GM19463 (cell line): ENCODE results near the gene PARN.
"Not testable (repeated sequence)": the region's sequence is repeated elsewhere in the genome, so short reads cannot be mapped to it uniquely, and the experiment has no call there.

Experiments
- ATAC-seq: cut with Tn5 transposase; IDR thresholded peaks from one replicate; pipeline ENCODE4 v1.9.1; 2021; ENCODE audit warnings: mild to moderate bottlenecking, moderate library complexity; ENCODE audit not compliant: unreplicated experiment

PARN gene

DNA sequence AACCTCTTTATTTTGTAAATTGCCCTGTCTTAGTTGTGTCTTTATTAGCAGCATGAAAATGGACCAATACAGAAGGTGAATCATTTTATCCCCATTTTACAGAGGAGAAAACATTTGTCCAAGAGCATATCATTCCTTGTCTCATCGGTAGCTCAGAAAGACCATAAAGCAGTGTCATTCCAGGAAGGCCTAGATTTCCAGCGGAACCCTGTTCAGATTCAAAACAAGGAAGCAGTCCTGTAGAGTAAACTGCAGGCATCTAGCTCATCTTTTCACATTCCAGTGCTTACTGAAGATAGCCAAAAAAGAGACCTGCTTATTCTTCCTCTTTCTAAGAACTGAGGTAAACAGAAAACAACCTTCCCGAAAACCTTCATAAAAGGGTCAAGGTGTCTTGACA is 54.0 kb downstream of the PARN start:
- ATAC-seq: no peak

DNA sequence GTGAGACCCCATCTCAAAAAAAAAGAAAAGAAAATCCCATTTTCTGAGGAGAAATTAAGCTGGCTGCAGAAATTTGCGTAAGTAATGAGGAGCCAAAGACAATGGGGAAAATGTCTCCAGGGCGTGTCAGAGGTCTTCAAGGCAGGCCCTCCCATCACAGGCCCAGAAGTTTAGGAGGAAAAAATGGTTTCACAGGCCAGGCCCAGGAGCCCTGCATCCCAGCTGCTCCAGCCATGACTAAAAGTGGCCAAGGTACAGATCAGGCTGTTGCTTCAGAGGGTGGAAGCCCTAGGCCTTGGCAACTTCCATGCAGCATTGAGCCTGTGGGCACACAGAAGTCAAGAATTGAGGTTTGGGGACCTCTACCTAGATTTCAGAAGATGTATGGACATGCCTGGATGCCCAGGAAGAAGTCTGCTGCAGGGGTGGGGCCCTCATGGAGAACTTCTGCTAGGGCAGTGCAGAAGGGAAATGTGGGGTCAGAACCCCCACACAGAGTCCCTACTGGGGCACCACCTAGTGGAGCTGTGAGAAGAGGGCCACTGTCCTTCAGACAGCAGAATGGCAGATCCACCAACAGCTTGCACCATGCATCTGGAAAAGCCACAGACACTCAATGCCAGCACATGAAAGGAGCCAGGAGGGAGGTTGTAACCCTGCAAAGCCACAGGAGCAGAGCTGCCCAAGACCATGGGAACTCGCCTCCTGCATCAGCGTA is 55.2 kb downstream of the PARN start:
- ATAC-seq: not testable (repeated sequence)

DNA sequence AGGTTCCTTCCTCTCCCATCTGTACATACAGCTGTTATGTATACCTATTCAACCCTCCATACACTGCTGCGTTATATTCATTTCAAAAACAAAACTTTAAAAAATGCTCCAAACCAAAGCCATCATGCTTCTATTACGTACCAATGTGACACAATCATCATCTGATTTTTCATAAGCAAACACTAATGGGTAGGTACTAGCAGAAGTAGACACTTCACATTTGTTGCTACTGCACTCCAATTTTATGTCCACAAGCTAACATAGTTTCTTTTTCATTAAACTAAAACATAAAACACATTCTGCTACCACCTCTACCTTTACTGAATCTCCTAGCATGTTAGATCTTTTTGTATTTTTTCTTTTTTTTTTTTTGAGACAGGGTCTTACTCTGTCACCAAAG is 57.5 kb downstream of the PARN start:
- ATAC-seq: no peak

DNA sequence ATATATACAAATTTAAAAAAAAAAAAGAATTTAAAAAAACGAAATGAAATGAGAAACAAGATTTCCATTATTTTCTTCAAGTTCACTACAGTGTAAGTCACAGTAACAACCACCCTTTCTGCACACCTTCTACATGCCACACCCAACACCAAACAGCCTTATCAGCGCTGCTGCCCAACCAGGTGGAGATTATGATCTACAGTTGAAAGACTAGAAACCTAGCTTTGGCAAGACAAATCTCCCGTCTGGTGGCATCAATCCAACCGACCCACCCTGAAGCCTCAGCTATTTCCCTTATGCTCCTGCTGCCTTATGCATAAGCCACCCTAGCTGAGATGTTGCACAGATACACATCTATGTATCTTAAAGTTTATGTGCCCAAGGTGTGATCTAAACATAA is 60.8 kb downstream of the PARN start:
- no peak for ATAC-seq

DNA sequence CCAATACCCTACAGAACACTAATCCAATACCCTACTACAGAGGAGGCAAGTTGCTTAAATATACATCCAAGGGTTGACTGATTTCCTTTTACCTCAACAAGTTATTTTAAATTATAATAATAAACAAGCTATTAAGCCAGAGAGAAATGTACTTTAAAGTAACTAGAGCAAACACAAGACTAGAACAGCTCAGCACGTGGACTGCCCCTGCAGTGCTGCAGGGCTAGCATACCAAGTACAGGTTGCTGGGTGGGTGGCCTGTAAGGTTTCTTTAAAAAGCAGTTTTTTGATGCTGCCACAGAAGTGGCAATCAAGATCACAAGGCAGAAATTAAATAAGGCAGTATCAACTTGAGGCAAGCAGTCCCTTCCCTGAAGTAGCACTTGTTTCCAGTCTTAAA is 63.5 kb downstream of the PARN start:
- ATAC-seq: no peak

DNA sequence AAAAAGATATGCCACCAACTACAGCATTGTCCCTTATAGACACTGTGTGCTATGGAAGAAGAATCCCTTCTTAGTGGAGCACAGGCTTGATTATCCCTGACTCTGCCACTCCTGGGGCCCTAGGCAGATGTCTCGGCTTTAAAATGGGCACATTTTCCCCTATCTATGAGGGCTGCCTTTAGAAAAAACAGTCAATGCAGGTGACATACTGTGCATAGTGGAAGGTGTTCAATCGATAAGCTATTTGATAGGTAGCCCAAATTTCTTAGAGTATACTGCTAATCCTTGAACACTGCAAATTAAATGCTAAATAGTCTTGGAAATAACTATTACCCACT is 64.4 kb downstream of the PARN start:
- no peak for ATAC-seq

DNA sequence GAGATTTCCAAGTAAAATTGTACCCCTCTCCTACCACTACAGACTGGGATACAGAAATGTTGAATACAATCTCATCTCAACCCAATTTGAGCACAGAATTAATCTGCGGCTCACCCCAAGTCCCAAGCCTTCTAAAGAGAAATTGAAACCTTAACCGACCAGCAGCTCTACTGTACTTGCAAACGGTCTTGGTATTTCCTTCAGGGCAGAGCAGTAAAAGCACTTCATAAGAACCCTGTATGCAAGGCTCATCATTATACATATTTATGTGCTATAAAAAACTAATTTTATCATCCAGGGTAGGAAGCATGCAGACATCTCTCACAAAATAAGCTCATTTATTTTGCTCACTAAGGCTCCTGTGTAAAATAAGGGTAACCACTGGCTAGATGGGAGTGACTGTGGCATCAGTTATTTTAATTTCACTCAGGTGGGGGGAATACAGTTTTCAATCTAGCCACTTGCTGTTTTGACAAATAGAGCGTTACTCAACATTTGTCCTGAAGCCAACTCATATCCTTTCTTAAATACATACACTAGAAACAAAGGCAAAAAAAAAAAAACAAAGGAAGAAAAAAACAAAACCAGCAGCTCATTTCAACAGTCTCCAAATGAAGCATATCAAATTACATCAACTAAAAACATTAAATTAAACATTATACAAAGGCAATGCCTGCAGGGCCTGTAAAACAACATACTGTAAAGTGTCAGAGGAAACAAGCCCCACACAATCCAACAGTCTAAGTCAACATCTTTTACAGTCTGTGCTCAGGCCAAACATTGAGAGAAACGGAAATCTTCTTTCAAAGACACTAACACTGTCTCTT is 65.0 kb downstream of the PARN start:
- no peak for ATAC-seq

DNA sequence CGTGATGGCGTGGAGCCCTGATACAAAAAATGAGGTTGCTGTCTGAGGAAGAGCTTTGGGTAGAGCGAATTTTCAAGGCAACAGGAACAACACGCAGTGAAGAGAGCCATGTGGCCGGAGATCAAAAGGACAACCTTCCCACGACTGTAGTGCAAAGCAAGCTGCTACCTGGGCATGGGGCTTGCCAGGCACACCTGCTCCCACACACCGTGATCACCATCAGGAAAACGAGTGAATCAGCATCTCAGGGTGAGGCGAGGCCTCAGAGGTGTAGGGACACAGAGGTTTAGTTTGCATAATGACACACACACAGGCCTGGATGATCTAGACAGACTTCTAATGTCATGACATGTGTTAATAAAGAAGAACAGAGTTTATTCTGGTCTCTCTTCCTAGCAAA is 65.7 kb downstream of the PARN start:
- ATAC-seq: no peak

DNA sequence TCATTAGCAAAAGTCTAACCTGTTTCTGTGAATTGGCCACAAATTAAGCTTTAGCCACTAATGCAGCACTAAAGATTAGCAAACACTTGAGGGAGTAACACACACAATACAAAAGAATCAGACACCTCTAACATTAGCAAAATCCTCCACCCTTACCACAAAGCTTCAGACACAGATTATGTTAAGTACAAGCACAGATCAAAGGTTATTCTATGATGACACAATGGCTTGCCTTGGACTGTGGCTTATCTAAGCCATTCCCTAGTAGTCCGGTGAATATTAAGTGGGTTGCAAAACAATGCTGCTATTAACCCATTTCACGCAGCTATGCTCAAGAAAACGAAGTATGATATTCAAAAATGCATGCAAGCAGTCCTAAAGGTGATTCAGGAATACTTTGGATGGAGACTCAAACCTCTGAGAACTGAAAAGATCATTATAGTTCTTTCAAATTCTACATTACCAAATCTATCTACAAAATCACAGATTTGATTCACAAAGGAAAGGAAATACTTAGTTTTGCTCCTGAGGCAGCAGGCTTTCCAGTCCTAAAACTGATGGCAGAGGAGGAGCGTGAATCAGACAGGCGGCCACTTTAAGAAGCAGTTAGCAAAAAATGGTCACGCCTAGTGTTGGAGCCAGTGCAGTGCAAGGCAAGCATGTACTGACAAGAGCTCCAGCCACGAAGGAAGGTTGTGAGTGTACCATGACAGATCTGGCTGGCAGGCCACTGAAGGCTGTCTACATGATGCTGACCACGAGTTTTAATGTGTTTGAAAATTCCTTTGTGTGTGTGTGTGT is 67.2 kb downstream of the PARN start:
- ATAC-seq: no peak

DNA sequence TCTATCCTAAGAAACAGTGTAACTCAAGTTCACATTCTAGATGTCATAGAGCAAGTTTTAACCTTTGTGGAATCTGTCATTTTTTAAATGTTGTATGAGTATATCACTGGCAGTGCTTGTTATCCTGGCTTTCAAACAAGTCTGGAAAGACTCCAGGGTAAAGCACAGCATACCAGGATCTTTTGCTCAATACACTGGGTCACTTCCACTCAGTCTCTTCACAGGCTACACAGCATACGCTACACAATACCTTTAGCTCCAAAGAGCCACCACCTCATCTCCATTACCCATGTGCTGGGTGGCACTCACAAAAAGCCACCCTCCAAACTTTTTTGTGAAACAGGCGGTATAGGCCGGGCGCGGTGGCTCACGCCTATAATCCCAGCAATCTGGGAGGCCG is 69.5 kb downstream of the PARN start:
- no peak for ATAC-seq

DNA sequence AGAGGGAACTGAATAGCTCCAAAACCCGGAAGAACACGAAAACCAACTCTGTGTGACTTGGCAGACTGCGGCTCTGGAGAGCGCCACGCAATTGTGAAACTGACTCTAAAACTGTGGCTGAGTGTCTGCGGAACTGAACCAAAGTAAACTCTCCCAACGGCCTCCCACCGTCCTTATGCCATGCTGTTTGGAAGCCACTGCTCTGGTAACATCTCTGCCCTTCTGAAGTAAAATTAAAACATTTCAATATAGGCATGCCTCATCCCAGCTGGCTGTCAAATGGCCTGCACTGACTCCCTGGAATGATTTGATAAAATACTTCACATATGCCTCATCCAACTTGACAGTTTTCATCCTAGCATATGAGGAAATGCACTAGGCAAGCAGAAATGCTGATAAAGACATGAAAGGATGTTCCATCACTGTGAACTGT is 70.2 kb downstream of the PARN start:
- no peak for ATAC-seq

DNA sequence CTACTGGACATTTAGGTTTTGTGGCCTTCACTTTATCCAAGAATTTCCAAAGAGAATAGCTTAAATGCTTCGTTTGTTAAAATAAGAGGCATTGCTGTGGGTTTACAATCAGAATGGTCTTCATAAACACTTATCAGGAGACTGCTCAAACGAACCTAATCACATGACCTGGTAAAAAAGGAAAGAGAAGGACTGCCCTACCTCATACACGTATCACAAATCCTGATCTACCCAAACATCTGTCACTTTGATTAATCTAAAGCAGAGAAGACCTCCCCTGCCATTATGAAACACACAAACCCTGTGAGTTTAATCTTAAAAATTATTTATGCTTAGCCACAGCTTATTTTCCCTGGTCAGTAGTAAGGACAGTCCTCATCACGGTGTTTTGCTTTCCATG is 76.6 kb downstream of the PARN start:
- ATAC-seq: no peak

DNA sequence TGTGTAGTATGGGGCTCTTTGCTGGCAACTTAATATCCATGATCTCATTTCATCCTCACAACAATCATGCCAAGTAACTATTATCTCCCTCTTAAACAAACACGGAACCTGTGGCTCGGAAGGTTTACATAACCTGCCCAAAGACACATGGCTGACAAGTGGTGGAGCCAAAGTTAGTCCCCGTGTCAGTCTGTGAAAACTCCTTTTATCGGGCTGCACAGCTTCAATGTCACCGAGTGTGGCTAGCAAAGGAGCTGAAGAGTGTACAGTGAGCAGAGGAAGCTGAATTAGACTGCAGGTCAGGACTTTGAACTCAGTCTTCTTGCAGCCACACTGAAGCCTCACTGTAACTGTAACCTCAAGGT is 80.3 kb downstream of the PARN start:
- no peak for ATAC-seq

DNA sequence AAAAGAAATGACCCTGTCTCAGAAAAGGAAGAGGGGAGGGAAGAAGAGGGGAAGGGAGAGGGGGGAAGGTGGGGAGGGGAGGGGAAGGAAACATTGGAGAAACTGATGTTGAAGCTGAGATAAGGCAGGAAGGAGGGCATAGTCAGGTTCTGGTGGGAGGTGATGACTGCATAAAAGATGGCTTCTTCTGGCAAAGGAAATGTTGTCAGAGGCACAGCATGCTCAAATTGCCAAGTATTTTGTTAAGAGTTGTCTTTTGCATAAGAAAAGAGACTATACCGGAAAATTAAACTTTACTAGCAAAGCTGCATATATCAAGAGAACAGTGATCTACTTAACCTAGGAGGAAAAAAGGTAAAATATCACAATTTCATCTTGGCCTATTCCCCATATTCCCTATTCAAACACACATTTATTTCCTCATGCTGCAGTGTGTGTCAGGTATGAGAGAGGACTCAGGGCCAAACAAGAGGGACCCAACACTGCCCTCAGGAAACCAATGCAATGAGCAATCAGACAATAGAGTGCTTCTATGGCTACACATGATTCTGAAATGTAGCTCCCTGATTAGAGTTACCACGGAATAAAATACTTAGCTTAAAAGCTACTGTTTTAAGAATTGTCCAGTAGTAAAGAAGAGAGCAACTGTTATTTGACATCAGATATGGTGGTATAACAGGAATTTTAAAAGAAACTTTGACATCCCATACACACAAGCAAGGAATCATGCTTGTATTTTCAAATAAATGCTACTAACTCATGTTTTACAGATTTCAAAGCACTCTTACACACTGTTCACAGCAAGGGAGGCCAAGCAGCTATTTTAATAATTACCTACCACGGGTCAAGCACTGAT is 80.9 kb downstream of the PARN start:
- ATAC-seq: no peak

DNA sequence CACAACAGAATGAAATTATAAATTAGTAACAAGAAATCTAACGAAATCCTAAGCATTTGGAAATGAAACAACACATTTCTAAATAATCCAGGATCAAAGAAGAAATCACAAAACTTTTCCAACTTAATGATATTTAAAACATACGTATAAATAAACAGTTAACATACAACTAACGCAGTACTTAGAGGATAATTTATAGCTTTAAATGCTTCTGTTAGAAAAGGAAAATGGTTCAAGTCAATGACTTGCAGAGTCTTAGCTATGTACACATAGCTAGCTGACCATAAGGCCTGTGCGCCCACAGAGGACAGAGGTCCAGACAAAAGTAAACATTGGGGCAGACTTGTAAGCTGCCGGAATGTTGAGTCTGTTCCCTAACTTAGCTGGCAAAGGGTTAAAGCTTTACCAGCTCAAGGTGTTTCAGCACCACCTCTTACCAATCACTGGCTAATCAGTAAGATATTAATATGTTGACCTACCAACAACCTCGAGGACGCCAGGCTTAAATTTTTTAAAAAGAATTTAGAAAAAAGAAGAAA is 84.6 kb downstream of the PARN start:
- no peak for ATAC-seq

DNA sequence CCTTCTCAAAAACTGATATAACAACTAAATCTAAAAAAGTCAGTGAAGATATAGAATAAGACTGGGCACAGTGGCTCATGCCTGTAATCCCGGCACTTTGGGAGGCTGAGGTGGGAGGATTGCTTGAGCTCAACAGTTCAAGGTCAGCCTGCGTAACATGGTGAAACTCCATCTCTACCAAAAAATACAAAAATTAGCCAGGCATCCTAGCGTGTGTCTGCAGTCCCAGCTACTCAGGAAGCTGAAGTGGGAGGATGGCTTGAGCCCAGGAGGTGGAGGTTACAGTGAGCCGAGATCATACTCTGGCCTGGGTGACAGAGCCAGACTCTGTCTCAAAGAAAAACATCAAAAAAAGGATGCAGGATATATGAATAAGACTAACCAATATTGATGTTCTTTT is 85.2 kb downstream of the PARN start:
- not testable (repeated sequence) for ATAC-seq

DNA sequence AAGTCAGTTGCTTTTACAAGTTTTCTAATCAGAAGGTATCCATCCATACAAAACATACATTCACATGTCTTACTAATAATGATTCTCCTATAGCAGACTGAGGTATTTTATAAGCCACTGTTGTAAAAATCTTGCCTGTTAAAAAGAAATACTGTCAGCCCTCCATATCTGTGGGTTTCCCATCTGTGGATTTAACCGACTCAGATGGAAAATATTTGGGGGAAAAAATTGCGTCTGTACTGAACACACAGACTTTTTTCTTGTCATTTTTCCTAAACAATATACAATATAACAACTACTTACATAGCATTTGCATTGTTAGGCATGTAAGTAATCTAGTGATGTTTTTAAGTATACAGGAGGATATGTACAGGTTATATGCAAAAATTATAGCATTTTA is 90.4 kb downstream of the PARN start:
- ATAC-seq: no peak

DNA sequence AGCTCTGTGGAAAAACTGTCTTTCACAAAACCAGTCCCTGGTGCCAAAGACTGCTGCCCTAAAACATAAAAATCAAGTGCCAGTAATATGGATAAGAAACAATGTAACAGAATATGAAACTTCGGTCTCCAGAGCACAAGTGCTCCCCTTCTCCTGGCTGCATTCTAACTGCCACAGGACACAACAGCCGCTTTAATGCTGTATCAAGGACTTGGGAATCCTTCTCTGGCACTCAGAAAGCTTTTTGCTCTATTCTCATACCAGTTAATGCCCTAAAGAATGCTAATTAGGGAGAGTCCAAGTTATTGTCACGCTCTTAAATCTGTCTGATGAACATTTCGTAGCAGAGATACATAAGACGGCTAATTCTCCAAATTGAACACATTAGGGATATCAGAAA is 90.9 kb downstream of the PARN start:
- no peak for ATAC-seq

DNA sequence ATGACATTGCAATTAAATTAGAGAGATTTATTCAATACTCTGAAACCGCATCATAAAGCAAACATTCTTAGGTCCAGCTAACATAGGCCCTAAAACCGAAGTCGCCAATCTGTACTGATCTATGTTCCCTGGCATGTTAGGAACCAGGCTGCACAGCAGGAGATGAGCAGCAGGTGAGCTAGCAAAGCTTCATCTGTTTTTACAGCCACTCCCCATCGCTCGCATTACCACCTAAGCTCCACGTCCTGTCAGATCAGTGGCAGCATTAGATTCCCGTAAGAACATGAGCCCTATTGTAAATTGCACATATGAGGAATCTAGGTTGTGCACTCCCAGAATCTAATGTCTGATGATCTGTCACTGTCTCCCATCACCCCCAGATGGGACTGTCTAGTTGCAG is 91.5 kb downstream of the PARN start:
- no peak for ATAC-seq

DNA sequence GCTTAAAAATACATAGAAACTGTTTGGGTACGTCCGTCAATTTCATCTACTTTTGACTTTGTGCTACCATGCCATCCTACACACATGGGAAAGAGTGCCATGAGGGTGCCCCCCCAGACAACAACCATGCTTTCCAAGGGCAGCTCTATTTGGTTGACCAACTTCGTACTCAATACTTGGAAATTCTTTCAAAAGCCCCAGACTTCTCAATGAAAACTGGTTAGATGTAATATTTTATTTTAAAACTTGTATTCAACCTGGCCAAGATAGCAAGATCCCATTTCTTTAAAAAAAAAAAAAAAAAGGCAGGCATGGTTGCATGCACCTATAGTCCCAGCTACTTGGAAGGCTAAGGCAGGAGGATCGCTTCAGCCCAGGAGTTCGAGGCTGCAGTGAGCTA is 98.4 kb downstream of the PARN start:
- ATAC-seq: no peak

DNA sequence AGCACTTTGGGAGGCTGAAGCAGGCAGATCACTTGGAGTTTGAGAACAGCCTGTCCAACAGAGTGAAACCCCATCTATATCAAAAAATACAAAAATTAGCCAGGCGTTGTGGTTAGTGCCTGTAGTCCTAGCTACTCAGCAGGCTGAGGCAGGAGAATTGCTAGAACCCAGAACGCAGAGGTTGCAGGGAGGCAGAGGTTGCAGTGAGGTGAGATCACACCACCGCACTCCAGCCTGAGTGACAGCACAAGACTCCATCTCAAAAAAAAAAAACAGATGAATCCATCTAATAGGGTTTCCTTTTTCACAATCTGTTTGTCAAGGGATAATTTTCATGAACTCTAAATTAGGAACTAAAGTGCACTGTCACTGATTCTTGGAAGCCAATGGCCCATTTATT is 99.0 kb downstream of the PARN start:
- no peak for ATAC-seq
